GM23338 (cell line): ENCODE measurements around the gene FTCD. TPM values are rescaled to one million over a fixed set of nuclear protein-coding genes. Genes with fewer than 3 reads are reported as not detected.

Experiments used
- ATAC-seq: fragments of 200-7000 bp; cut with Tn5 transposase; 3 replicates; pipeline ENCODE4 v1.9.1; 2020
- DNase-seq: peaks from one replicate; pipeline ENCODE4 v3.0.0-alpha.2; 2015; ENCODE audit warnings: low spot score
- H2AFZ ChIP-seq: fragments of 200-600 bp; sonication (generic); 2 replicates; pipeline ENCODE4 v1.8.0; 2016; ENCODE audit warnings: antibody characterized with exemption, mild to moderate bottlenecking, moderate library complexity
- H3F3A ChIP-seq: fragments of 200-600 bp; sonication (generic); replicated peaks from 2 replicates; pipeline ENCODE4 v1.8.0; 2017; ENCODE audit warnings: antibody characterized with exemption, mixed run types, low read depth
- H3K27ac ChIP-seq: fragments of 200-600 bp; sonication (generic); 2 replicates; pipeline ENCODE4 v1.6.1; 2016; ENCODE audit warnings: low read depth
- H3K27me3 ChIP-seq: fragments of 200-600 bp; sonication (generic); 2 replicates; pipeline ENCODE4 v1.8.0; 2016; ENCODE audit warnings: mild to moderate bottlenecking, mixed run types, moderate library complexity; ENCODE audit not compliant: insufficient read depth
- H3K36me3 ChIP-seq: fragments of 200-600 bp; sonication (generic); 2 replicates; pipeline ENCODE4 v1.8.0; 2016; ENCODE audit warnings: mild to moderate bottlenecking; ENCODE audit not compliant: insufficient read depth
- H3K4me1 ChIP-seq: fragments of 200-600 bp; sonication (generic); 2 replicates; pipeline ENCODE4 v1.8.0; 2016; ENCODE audit warnings: mild to moderate bottlenecking, moderate library complexity; ENCODE audit not compliant: insufficient read depth
- H3K4me2 ChIP-seq: fragments of 200-600 bp; sonication (generic); 2 replicates; pipeline ENCODE4 v1.7.1; 2017; ENCODE audit warnings: mixed run types
- H3K4me3 ChIP-seq: fragments of 200-600 bp; sonication (generic); 2 replicates; pipeline ENCODE4 v1.6.1; 2016; ENCODE audit warnings: mixed run types
- H3K79me2 ChIP-seq: fragments of 200-600 bp; sonication (generic); replicated peaks from 2 replicates; pipeline ENCODE4 v1.8.0; 2017; ENCODE audit warnings: mild to moderate bottlenecking; ENCODE audit not compliant: insufficient read depth
- H3K9me2 ChIP-seq: fragments of 200-600 bp; sonication (generic); 2 replicates; pipeline ENCODE4 v1.8.0; 2017; ENCODE audit not compliant: insufficient read depth
- H4K20me1 ChIP-seq: fragments of 200-600 bp; sonication (generic); replicated peaks from 2 replicates; pipeline ENCODE4 v1.8.0; 2017; ENCODE audit warnings: mild to moderate bottlenecking; ENCODE audit not compliant: insufficient read depth
- H3K27ac Mint-ChIP-seq: 2 replicates; pipeline ENCODE4 v1.8.0; 2020; ENCODE audit warnings: inconsistent platforms, mild to moderate bottlenecking, moderate library complexity, mixed read lengths
- H3K27me3 Mint-ChIP-seq: 3 replicates; pipeline ENCODE4 v1.8.0; 2022; ENCODE audit warnings: low read depth, mild to moderate bottlenecking, moderate library complexity, mixed read lengths, inconsistent platforms; ENCODE audit not compliant: insufficient read depth, poor library complexity
- H3K36me3 Mint-ChIP-seq: 3 replicates; pipeline ENCODE4 v1.8.0; 2021; ENCODE audit warnings: low read depth, mild to moderate bottlenecking, inconsistent platforms, moderate library complexity, mixed read lengths
- H3K4me1 Mint-ChIP-seq: 3 replicates; pipeline ENCODE4 v1.8.0; 2020; ENCODE audit warnings: mild to moderate bottlenecking, inconsistent platforms, mixed read lengths
- H3K4me3 Mint-ChIP-seq: 3 replicates; pipeline ENCODE4 v1.8.0; 2021; ENCODE audit warnings: moderate library complexity, mild to moderate bottlenecking, inconsistent platforms, mixed read lengths
- H3K9me3 Mint-ChIP-seq: 3 replicates; pipeline ENCODE4 v1.8.0; 2020; ENCODE audit warnings: moderate library complexity, mild to moderate bottlenecking, inconsistent platforms, mixed read lengths
- CREB1 ChIP-seq: fragments of 250-450 bp; sonication (Bioruptor Pico); IDR thresholded peaks from 2 replicates; pipeline ENCODE4 v1.5.0; 2020; ENCODE audit warnings: low read depth, mild to moderate bottlenecking, moderate library complexity
- ETS1 ChIP-seq: IDR thresholded peaks from 2 replicates; pipeline ENCODE4 v1.6.1; 2016; ENCODE audit warnings: antibody characterized with exemption
- EZH2 ChIP-seq: fragments of 200-600 bp; sonication (generic); IDR thresholded peaks from one replicate; pipeline ENCODE4 v1.8.0; 2017; ENCODE audit warnings: antibody characterized with exemption, mild to moderate bottlenecking, low read depth; ENCODE audit not compliant: unreplicated experiment
- EZH2phosphoT487 ChIP-seq: fragments of 200-600 bp; sonication (generic); IDR thresholded peaks from one replicate; pipeline ENCODE4 v1.8.1; 2018; ENCODE audit warnings: antibody characterized with exemption; ENCODE audit not compliant: unreplicated experiment
- JUNB ChIP-seq: IDR thresholded peaks from one replicate; pipeline ENCODE4 v1.6.1; 2016; ENCODE audit warnings: antibody characterized with exemption; ENCODE audit not compliant: unreplicated experiment
- NANOG ChIP-seq: IDR thresholded peaks from 2 replicates; pipeline ENCODE4 v1.6.1; 2016; ENCODE audit warnings: antibody characterized with exemption, borderline replicate concordance
- POLR2AphosphoS5 ChIP-seq: IDR thresholded peaks from 2 replicates; pipeline ENCODE4 v1.6.1; 2016; ENCODE audit warnings: antibody characterized with exemption, low read depth
- STAT1 ChIP-seq: IDR thresholded peaks from one replicate; pipeline ENCODE4 v1.6.1; 2016; ENCODE audit warnings: antibody characterized with exemption; ENCODE audit not compliant: unreplicated experiment
- ZNF114 ChIP-seq: fragments of 250-450 bp; sonication (Bioruptor Pico); IDR thresholded peaks from 2 replicates; pipeline ENCODE4 v1.5.0; 2020; ENCODE audit warnings: mild to moderate bottlenecking, moderate library complexity
- ZNF331 ChIP-seq: fragments of 250-450 bp; sonication (Bioruptor Pico); IDR thresholded peaks from 2 replicates; pipeline ENCODE4 v1.5.0; 2020; ENCODE audit warnings: low read depth, mild to moderate bottlenecking, moderate library complexity
- polyA plus RNA-seq: library from polyadenylated mRNA; unstranded; fragments of >200 nt; fragmentation: Nextera tagmentation; extraction: Ambion mirVana; gene quantifications from 2 replicates; pipeline ENCODE4 v1.2.1, GENCODE V29; 2016
- total RNA-seq: library from RNA; depleted of rRNA; stranded (reverse); fragments of >200 nt; shearing (Covaris generic); gene quantifications from 2 replicates; pipeline ENCODE4 v1.2.3, GENCODE V29; 2014
- TF ChIP-seq, protein P1 (sequence below): fragments of 250-450 bp; sonication (Bioruptor Pico); IDR thresholded peaks from 2 replicates; pipeline ENCODE4 v1.5.0; 2020; ENCODE audit warnings: mild to moderate bottlenecking, moderate library complexity
- TF ChIP-seq, protein P2 (sequence below): IDR thresholded peaks from one replicate; pipeline ENCODE4 v1.6.1; 2018; ENCODE audit warnings: antibody characterized with exemption; ENCODE audit not compliant: unreplicated experiment

The FTCD gene
- total and polyA plus RNA-seq, 2 experiments from 2014 or later, result 0.90 to 2.3 TPM

DNA sequence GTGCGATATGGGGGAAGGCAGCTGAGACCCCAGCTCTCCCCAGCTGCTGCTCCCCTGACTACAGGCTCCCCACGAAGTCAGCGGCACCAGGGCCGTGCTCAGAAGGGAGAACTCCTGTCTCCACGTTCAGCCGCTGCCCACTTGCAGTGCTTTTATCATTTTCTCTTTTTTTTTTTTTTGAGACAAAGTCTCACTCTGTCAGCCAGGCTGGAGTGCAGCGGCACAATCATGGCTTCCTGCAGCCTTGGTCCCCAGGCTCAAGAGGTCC, 933 bp upstream of the FTCD start:
- H3K9me2 ChIP-seq, result no peaks in the 10 kb centered on the region
- H4K20me1 ChIP-seq, result no peaks in the 10 kb centered on the region
- no peaks in the 10 kb centered on the region for H3K79me2 ChIP-seq
- no peaks in the 10 kb centered on the region for H3K27me3 ChIP-seq
- peaks cover 8% of the 10 kb centered on the region for H3K4me1 Mint-ChIP-seq
- H3K36me3 ChIP-seq, result no peaks in the 10 kb centered on the region
- H3K4me2 ChIP-seq, result no peak overlapping the region
- TF ChIP-seq NANOG, result no peak
- H3K27me3 Mint-ChIP-seq, result peaks cover 14% of the 10 kb centered on the region
- no peak overlapping the region for H3K4me3 Mint-ChIP-seq
- peak overlapping the region; percentile 19; the same call in 1 of the 2 replicates for H3K27ac Mint-ChIP-seq
- no peaks in the 10 kb centered on the region; the same call in 1 of the 2 replicates for H3K4me1 ChIP-seq
- H3K4me3 ChIP-seq, result no peak overlapping the region
- H3K27ac ChIP-seq, result no peak overlapping the region
- H3F3A ChIP-seq, result 0 out of 2 replicates have a peak, but pooled peaks cover 4% of the 10 kb centered on the region
- no peak for ATAC-seq
- H3K9me3 Mint-ChIP-seq, result peaks cover 7% of the 10 kb centered on the region; the same call in 1 of the 3 replicates
- no peak for DNase-seq
- H3K36me3 Mint-ChIP-seq, result peaks cover 21% of the 10 kb centered on the region
- no peak overlapping the region for H2AFZ ChIP-seq

GRCh38 chr21:46154955-46155513, 345 bp downstream of the FTCD start:
- Histone ChIP-seq H3K9me2 (no peaks in the 10 kb centered on the region), H4K20me1 (no peaks in the 10 kb centered on the region), H3K27me3 (no peaks in the 10 kb centered on the region), H2AFZ (no peak overlapping the region), H3K79me2 (no peaks in the 10 kb centered on the region), H3K4me2 (no peak overlapping the region), H3K36me3 (no peaks in the 10 kb centered on the region), H3K4me3 (no peak overlapping the region), H3K27ac (no peak overlapping the region), H3K4me1 (no peaks in the 10 kb centered on the region; the same call in 1 of the 2 replicates), H3F3A (no peaks in the 10 kb centered on the region)
- H3K9me3 Mint-ChIP-seq, result peaks cover 3% of the 10 kb centered on the region; the same call in 1 of the 3 replicates
- H3K4me1 Mint-ChIP-seq, result peaks cover 11% of the 10 kb centered on the region
- DNase-seq, result no peak
- H3K4me3 Mint-ChIP-seq, result no peak overlapping the region
- no peak for ATAC-seq
- peaks cover 10% of the 10 kb centered on the region for H3K36me3 Mint-ChIP-seq
- H3K27me3 Mint-ChIP-seq, result peaks cover 10% of the 10 kb centered on the region
- H3K27ac Mint-ChIP-seq, result no peak overlapping the region
- TF ChIP-seq, protein P1, sequence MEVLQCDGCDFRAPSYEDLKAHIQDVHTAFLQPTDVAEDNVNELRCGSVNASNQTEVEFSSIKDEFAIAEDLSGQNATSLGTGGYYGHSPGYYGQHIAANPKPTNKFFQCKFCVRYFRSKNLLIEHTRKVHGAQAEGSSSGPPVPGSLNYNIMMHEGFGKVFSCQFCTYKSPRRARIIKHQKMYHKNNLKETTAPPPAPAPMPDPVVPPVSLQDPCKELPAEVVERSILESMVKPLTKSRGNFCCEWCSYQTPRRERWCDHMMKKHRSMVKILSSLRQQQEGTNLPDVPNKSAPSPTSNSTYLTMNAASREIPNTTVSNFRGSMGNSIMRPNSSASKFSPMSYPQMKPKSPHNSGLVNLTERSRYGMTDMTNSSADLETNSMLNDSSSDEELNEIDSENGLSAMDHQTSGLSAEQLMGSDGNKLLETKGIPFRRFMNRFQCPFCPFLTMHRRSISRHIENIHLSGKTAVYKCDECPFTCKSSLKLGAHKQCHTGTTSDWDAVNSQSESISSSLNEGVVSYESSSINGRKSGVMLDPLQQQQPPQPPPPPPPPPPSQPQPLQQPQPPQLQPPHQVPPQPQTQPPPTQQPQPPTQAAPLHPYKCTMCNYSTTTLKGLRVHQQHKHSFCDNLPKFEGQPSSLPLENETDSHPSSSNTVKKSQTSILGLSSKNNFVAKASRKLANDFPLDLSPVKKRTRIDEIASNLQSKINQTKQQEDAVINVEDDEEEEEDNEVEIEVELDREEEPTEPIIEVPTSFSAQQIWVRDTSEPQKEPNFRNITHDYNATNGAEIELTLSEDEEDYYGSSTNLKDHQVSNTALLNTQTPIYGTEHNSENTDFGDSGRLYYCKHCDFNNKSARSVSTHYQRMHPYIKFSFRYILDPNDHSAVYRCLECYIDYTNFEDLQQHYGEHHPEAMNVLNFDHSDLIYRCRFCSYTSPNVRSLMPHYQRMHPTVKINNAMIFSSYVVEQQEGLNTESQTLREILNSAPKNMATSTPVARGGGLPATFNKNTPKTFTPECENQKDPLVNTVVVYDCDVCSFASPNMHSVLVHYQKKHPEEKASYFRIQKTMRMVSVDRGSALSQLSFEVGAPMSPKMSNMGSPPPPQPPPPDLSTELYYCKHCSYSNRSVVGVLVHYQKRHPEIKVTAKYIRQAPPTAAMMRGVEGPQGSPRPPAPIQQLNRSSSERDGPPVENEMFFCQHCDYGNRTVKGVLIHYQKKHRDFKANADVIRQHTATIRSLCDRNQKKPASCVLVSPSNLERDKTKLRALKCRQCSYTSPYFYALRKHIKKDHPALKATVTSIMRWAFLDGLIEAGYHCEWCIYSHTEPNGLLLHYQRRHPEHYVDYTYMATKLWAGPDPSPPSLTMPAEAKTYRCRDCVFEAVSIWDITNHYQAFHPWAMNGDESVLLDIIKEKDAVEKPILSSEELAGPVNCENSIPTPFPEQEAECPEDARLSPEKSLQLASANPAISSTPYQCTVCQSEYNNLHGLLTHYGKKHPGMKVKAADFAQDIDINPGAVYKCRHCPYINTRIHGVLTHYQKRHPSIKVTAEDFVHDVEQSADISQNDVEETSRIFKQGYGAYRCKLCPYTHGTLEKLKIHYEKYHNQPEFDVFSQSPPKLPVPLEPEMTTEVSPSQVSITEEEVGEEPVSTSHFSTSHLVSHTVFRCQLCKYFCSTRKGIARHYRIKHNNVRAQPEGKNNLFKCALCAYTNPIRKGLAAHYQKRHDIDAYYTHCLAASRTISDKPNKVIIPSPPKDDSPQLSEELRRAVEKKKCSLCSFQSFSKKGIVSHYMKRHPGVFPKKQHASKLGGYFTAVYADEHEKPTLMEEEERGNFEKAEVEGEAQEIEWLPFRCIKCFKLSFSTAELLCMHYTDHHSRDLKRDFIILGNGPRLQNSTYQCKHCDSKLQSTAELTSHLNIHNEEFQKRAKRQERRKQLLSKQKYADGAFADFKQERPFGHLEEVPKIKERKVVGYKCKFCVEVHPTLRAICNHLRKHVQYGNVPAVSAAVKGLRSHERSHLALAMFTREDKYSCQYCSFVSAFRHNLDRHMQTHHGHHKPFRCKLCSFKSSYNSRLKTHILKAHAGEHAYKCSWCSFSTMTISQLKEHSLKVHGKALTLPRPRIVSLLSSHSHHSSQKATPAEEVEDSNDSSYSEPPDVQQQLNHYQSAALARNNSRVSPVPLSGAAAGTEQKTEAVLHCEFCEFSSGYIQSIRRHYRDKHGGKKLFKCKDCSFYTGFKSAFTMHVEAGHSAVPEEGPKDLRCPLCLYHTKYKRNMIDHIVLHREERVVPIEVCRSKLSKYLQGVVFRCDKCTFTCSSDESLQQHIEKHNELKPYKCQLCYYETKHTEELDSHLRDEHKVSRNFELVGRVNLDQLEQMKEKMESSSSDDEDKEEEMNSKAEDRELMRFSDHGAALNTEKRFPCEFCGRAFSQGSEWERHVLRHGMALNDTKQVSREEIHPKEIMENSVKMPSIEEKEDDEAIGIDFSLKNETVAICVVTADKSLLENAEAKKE (CRISPR knock-in tag), result no peak
- TF ChIP-seq ETS1 (no peak), EZH2phosphoT487 (no peak), POLR2AphosphoS5 (no peak), ZNF114 (CRISPR knock-in tag) (no peak), EZH2 (no peak), JUNB (no peak), ZNF331 (CRISPR knock-in tag) (no peak), NANOG (no peak), STAT1 (no peak), CREB1 (CRISPR knock-in tag) (no peak)
- TF ChIP-seq, protein P2, sequence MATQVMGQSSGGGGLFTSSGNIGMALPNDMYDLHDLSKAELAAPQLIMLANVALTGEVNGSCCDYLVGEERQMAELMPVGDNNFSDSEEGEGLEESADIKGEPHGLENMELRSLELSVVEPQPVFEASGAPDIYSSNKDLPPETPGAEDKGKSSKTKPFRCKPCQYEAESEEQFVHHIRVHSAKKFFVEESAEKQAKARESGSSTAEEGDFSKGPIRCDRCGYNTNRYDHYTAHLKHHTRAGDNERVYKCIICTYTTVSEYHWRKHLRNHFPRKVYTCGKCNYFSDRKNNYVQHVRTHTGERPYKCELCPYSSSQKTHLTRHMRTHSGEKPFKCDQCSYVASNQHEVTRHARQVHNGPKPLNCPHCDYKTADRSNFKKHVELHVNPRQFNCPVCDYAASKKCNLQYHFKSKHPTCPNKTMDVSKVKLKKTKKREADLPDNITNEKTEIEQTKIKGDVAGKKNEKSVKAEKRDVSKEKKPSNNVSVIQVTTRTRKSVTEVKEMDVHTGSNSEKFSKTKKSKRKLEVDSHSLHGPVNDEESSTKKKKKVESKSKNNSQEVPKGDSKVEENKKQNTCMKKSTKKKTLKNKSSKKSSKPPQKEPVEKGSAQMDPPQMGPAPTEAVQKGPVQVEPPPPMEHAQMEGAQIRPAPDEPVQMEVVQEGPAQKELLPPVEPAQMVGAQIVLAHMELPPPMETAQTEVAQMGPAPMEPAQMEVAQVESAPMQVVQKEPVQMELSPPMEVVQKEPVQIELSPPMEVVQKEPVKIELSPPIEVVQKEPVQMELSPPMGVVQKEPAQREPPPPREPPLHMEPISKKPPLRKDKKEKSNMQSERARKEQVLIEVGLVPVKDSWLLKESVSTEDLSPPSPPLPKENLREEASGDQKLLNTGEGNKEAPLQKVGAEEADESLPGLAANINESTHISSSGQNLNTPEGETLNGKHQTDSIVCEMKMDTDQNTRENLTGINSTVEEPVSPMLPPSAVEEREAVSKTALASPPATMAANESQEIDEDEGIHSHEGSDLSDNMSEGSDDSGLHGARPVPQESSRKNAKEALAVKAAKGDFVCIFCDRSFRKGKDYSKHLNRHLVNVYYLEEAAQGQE, result no peak
